Measurements from ENCODE around the gene SUSD1.
"Not testable (repeated sequence)": the region's sequence is repeated elsewhere in the genome, so short reads cannot be mapped to it uniquely, and the experiment has no call there.

The SUSD1 gene

DNA sequence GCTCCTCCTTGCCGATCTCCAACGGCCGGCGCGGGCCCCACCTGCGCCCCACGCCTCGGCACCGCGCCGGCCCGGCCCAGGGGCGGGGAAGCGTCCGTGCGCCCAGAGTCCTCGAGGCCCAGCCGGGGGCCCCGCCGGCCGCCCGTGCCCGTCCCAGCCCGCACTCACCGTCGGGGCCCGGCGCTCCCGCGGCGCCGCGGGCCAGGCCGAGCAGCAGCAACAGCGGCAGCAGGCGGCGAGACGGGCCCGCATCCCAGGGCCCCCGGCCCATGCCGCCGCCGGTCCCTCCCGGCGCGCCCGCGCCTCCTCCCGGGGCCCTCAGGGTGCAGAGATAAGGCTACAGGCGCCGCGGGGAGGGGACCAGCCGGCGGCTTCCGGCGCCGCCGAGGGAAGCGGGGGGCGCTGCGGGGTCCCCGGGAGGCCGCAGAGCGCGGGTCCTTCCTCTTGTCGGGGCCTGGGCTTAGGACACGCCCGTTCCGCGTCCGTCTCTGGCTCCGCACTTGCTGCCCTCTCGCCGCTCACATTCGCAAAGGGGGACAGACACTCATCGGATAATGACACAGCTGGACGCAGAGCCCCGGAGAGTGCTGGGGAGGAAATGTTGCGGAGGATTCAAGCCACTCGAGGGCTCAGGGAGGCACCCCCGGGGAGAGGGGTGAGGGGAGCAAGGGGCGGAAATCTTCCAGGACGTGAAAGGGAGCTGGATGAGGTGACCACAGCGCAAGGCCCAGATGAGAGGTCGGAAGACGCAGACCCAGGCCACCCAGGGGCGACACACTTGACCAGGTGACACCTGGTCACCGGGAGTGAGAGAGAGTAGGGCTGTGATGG lies at the start of gene SUSD1:
SUSD1 (minus strand) TSS at position 333 of the 831 bp plus-strand sequence; CDS start at position 271, 62 bp downstream.
- peak; percentile 48 for ATAC-seq (ENCODE audit: low read depth)
- Mint-ChIP-seq H3K27ac (peak within 1 kb of the TSS; percentile 35), H3K4me1 (peaks cover 29% of the 10 kb centered on the region)

DNA sequence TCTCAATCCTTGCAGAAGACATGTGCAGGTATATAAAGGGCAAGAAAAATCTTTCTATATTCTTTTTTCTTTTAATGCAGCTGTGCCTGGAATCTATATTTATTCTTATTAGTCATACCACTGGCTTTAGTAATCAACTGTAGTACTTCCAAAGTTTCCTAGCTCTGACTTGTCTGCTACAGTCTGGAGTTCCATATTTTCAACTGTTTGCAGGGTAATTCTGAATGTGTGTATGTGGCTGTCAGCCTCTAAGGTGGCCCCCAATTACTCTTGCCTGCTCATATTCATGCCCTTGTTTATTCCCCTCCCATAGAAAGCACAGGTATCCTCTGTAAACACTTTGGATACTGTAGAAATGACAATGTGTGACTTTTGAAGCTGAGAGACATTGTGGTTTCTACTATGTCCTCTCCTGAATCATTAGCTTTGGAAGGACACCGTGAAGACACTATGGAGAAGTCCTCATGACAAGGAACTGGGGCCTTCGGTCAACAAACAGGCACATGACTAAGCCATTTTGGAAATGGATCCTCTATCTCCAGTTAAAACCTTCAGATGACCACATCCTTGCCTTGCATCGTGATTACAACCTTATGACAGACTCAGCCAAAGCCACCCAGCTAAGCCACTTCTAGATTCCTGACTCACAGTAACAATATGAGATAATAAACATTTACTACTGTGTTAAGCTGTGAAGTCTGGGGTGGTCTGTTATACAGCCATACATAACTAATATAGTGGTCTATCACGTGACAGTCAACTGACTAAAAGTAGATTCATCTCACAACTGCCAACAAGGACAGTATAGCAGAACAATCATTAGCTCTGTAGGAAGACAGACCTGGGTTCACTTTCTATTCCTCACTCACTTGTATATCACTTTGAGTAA lies 49.5 kb upstream of the SUSD1 start:
- Mint-ChIP-seq H3K27me3 (no peaks in the 10 kb centered on the region), H3K4me3 (no peak overlapping the region), H3K27ac (peak overlapping the region; percentile 14), H3K36me3 (peaks cover 44% of the 10 kb centered on the region), H3K9me3 (no peaks in the 10 kb centered on the region), H3K4me1 (peaks cover 4% of the 10 kb centered on the region)
- DNase-seq (ENCODE audit: low spot score in 2 of 2) (no peak), ATAC-seq (ENCODE audit: low read depth) (no peak)

More for the DNA sequence above, at the start of gene SUSD1:
- DNase-seq (ENCODE audit: low spot score in 2 of 2), result peak; percentile 9 to 37
- Mint-ChIP-seq H3K27me3 (no peaks in the 10 kb centered on the region), H3K4me3 (peak within 1 kb of the TSS; percentile 80), H3K36me3 (no peaks in the 10 kb centered on the region), H3K9me3 (no peaks in the 10 kb centered on the region)

DNA sequence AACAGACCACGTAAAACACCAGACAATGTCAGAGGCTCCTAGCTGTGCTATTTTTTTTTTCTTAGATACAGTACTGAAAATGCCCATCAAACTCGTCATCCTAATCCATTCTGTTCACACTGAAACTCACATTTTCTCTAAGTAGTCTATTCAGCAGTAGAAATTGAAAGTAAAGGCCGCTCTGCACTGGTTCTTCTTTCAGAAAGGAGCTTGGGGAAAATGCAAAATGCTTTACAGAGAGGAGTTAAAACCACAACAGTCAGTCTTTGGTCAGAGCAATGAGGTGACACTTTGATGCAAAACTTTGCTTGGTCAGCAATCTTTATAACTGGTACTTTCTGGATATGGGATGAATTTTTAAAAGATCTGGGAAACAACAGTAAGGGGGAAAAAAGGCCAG lies 43.8 kb upstream of the SUSD1 start:
- Mint-ChIP-seq H3K4me3 (no peak overlapping the region), H3K4me1 (peaks cover 12% of the 10 kb centered on the region), H3K27ac (peak overlapping the region; percentile 53), H3K9me3 (no peaks in the 10 kb centered on the region), H3K27me3 (no peaks in the 10 kb centered on the region), H3K36me3 (peaks cover 34% of the 10 kb centered on the region)
- DNase-seq (ENCODE audit: low spot score in 2 of 2), result no peak
- ATAC-seq (ENCODE audit: low read depth), result peak; percentile 35

DNA sequence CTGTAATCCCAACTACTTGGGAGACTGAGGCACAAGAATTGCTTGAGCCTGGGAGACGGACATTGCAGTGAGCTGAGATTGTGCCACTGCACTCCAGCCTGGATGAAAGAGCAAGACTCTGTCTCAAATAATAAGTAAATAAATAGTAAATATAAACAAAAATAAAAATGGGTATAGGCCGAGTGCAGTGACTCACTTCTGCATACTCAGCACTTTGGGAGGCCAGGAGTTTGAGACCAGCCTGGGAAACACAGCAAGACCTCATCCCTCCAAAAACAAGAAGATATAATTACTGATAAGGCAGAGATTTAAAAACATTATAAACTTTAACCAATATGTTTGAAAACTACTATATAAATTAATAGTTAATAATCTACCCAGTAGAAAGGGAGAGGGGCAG lies 37.8 kb upstream of the SUSD1 start:
- H3K4me1 Mint-ChIP-seq, result peaks cover 2% of the 10 kb centered on the region
- peaks cover 49% of the 10 kb centered on the region for H3K36me3 Mint-ChIP-seq
- H3K27ac Mint-ChIP-seq, result no peak overlapping the region
- DNase-seq (ENCODE audit: low spot score in 2 of 2) (no peak), ATAC-seq (ENCODE audit: low read depth) (no peak)
- no peak overlapping the region for H3K4me3 Mint-ChIP-seq
- no peaks in the 10 kb centered on the region for H3K27me3 Mint-ChIP-seq
- peaks cover 9% of the 10 kb centered on the region for H3K9me3 Mint-ChIP-seq

- Mint-ChIP-seq H3K36me3 (peaks cover 46% of the 10 kb centered on the region), H3K27me3 (no peaks in the 10 kb centered on the region), H3K9me3 (peaks cover 20% of the 10 kb centered on the region), H3K27ac (no peak overlapping the region), H3K4me1 (no peaks in the 10 kb centered on the region), H3K4me3 (no peak overlapping the region)
- ATAC-seq (ENCODE audit: low read depth) (no peak), DNase-seq (ENCODE audit: low spot score in 2 of 2) (no peak)
Observed at GRCh38 chr9:112207451-112207850, 32.4 kb upstream of the SUSD1 start.

GRCh38 chr9:112203536-112203935 lies 28.4 kb upstream of the SUSD1 start:
- H3K36me3 Mint-ChIP-seq, result peaks cover 25% of the 10 kb centered on the region
- ATAC-seq (ENCODE audit: low read depth) (no peak), DNase-seq (ENCODE audit: low spot score in 2 of 2) (no peak)
- H3K27ac Mint-ChIP-seq, result no peak overlapping the region
- peaks cover 16% of the 10 kb centered on the region for H3K9me3 Mint-ChIP-seq
- H3K4me3 Mint-ChIP-seq, result no peak overlapping the region
- no peaks in the 10 kb centered on the region for H3K27me3 Mint-ChIP-seq
- no peaks in the 10 kb centered on the region for H3K4me1 Mint-ChIP-seq

DNA sequence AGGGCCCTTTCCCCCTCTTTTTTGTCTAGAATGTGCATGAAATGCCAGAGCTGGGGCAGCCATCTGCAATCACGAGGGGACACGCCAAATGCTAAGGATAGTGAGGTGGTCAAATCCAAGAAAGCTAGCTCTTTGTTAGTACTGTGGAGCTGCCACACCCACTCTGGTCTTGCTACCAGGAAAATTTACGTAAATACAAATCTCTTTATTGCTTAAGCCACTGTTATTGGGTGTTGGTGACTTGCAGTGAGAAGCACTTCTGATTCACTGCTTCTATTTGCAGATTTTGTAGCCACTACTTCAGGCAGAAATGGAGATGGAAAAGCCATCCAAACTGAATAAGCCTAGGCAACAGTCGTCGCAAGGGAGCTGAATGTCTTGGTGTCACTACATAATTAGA lies 25.6 kb upstream of the SUSD1 start:
- Mint-ChIP-seq H3K9me3 (peaks cover 6% of the 10 kb centered on the region), H3K4me3 (no peak overlapping the region), H3K27me3 (no peaks in the 10 kb centered on the region), H3K27ac (no peak overlapping the region), H3K4me1 (no peaks in the 10 kb centered on the region), H3K36me3 (peaks cover 10% of the 10 kb centered on the region)
- ATAC-seq (ENCODE audit: low read depth), result no peak
- no peak for DNase-seq (ENCODE audit: low spot score in 2 of 2)

GRCh38 chr9:112198646-112199045 lies 23.5 kb upstream of the SUSD1 start:
- ATAC-seq (ENCODE audit: low read depth) (no peak), DNase-seq (ENCODE audit: low spot score in 2 of 2) (no peak)
- no peaks in the 10 kb centered on the region for H3K4me1 Mint-ChIP-seq
- H3K9me3 Mint-ChIP-seq, result peaks cover 3% of the 10 kb centered on the region
- H3K36me3 Mint-ChIP-seq, result peaks cover 6% of the 10 kb centered on the region
- no peaks in the 10 kb centered on the region for H3K27me3 Mint-ChIP-seq
- no peak overlapping the region for H3K27ac Mint-ChIP-seq
- no peak overlapping the region for H3K4me3 Mint-ChIP-seq

- no peaks in the 10 kb centered on the region for H3K27me3 Mint-ChIP-seq
- H3K9me3 Mint-ChIP-seq, result no peaks in the 10 kb centered on the region
- no peak overlapping the region for H3K4me3 Mint-ChIP-seq
- DNase-seq (ENCODE audit: low spot score in 2 of 2) (no peak), ATAC-seq (ENCODE audit: low read depth) (no peak)
- no peaks in the 10 kb centered on the region for H3K4me1 Mint-ChIP-seq
- peaks cover 10% of the 10 kb centered on the region for H3K36me3 Mint-ChIP-seq
- H3K27ac Mint-ChIP-seq, result no peak overlapping the region
Observed at GRCh38 chr9:112194969-112195431, 19.9 kb upstream of the SUSD1 start.

DNA sequence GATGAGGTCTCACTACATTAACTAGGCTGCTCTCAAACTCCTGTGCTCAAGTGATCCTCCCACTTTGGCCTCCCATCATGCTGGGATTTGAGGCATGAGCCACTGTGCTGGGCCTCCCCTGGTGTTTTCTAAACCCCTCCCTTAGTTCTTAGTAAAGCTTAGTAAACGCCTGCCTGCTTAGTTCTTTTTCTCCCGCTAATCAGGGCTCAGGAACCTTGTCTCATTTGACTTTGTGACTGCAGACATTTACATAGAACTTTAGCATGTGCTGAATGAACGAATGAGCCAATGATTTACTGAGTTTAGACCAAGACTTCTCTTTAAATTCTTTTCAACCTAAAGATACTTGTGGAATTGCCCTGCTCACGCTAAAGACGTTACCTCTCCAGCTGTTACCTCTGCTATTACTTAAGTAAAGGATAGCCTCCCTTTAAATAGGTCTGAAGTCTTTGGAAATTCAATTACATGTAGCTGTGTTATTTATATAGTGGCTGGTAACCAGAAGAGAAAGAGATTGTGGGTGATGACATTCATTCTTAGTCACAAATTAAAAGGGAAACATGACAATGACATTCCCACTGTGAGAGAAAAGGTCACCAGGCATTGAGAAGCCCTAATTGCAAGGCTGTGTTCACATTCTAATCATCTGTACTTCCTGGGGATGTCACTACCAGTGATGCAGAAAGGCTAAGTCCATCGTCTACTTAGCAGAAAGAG lies 18.6 kb upstream of the SUSD1 start:
- no peak for ATAC-seq (ENCODE audit: low read depth)
- Mint-ChIP-seq H3K27me3 (no peaks in the 10 kb centered on the region), H3K4me3 (no peak overlapping the region), H3K36me3 (peaks cover 8% of the 10 kb centered on the region), H3K27ac (no peak overlapping the region), H3K4me1 (peaks cover 2% of the 10 kb centered on the region), H3K9me3 (no peaks in the 10 kb centered on the region)
- DNase-seq (ENCODE audit: low spot score in 2 of 2), result no peak

GRCh38 chr9:112190320-112190719 lies 15.2 kb upstream of the SUSD1 start:
- not testable (repeated sequence) for H3K4me3 Mint-ChIP-seq; DNase-seq (ENCODE audit: low spot score in 2 of 2); H3K4me1 Mint-ChIP-seq; H3K36me3 Mint-ChIP-seq; ATAC-seq (ENCODE audit: low read depth); H3K9me3 Mint-ChIP-seq; H3K27ac Mint-ChIP-seq; H3K27me3 Mint-ChIP-seq

DNA sequence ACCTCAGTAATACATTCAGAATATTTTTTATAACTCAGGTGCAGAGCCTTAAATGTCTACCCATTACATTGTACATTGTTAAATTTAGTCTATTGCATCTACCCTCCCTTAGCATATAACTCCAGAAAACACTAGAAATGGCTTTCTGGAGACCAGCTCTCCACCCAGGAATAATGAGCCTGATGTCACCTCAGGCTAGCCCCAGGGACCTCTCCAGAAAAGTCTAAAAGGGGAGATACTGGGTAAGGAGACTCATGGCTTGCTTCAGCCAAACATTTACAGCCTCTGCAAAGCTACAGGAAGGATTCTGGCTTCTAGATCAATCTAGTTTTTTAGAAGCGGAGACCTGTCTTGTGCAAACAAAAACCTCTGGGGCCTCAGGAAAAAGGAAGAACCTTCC lies 13.8 kb upstream of the SUSD1 start:
- peaks cover 5% of the 10 kb centered on the region for H3K4me1 Mint-ChIP-seq
- no peaks in the 10 kb centered on the region for H3K9me3 Mint-ChIP-seq
- no peak overlapping the region for H3K27ac Mint-ChIP-seq
- DNase-seq (ENCODE audit: low spot score in 2 of 2), result no peak
- no peak overlapping the region for H3K4me3 Mint-ChIP-seq
- peaks cover 8% of the 10 kb centered on the region for H3K36me3 Mint-ChIP-seq
- no peaks in the 10 kb centered on the region for H3K27me3 Mint-ChIP-seq
- no peak for ATAC-seq (ENCODE audit: low read depth)

DNA sequence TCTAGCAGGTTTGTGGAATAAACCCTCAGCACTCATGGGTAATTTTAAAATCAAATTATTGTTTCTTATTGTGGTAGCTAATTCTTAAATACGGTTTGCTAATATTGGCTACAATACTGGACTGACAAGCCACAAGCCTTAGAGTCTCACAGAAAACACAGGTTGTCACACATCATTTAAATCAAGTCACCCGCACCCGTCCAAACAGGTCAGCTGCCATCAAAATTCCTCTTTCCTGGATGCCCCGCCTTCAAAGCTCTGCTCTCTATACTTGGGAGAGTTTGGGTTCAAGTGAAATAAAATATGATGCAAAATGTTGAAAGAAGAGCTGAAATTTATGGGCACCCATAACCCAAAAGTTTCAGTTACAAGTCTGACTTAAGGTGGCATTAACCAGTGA lies 12.3 kb upstream of the SUSD1 start:
- no peak for ATAC-seq (ENCODE audit: low read depth)
- no peak for DNase-seq (ENCODE audit: low spot score in 2 of 2)
- no peak overlapping the region for H3K27ac Mint-ChIP-seq
- H3K36me3 Mint-ChIP-seq, result peaks cover 9% of the 10 kb centered on the region
- no peaks in the 10 kb centered on the region for H3K27me3 Mint-ChIP-seq
- no peak overlapping the region for H3K4me3 Mint-ChIP-seq
- H3K9me3 Mint-ChIP-seq, result peaks cover 1% of the 10 kb centered on the region
- peaks cover 5% of the 10 kb centered on the region for H3K4me1 Mint-ChIP-seq

- Mint-ChIP-seq H3K27ac (no peak overlapping the region), H3K4me1 (peaks cover 5% of the 10 kb centered on the region), H3K4me3 (no peak overlapping the region), H3K36me3 (peaks cover 9% of the 10 kb centered on the region), H3K9me3 (peaks cover 1% of the 10 kb centered on the region), H3K27me3 (no peaks in the 10 kb centered on the region)
- no peak for ATAC-seq (ENCODE audit: low read depth)
- DNase-seq (ENCODE audit: low spot score in 2 of 2), result no peak
Observed at GRCh38 chr9:112186695-112187094, 11.6 kb upstream of the SUSD1 start.

All from memory B cell (primary cell).